ENCODE measurements around the gene RPS18. TPM values are rescaled to one million over a fixed set of nuclear protein-coding genes. Genes with fewer than 3 reads are reported as not detected.

RPS18 gene
- total RNA-seq, 1 donor from 2014 or later, result 2,187 TPM

DNA sequence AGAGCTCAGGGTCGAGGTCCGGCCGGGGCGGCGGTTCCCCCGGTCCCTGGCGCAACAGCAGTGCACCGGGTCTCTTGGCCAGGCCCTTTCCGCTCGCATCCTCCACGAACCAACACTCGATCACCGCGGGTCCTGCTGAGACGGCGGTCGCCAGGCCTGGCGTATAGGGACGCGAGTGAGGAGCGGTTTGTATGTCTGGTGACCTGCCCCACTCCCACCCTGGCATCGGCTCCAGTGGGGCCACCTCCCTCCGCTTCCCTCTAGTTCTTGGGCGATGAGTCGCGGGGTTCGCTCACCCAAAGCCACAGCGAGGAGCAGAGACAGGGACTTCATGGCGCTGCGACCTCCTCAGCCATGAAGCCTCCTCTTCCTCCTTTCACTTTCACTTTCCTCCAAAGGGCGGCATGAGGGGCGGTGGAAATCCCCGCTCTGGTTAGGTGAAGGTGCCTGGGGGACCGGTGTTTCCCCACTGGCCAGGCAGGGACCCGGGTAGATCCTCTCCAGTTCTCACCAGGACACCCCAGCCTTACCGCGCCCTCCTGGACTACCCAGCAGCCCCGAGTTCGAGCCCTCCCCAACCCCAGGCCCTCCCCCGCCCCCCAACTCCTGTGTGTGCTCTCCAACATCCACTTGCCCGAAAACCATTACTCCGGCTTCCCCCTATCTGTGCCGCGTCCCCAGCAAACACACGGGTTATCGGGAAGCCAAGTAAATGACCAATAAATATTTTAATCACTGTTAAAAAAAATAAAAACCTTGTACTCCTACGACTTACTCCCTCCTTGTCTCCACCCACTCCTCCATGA is 42.0 kb downstream of the RPS18 start, which contains the start of gene TAPBP:
TSS of gene TAPBP (minus strand) at position 370 of the 806 bp plus-strand sequence. CDS start at position 333, 37 bp downstream.
- no peak for DNase-seq (ENCODE audit: extremely low read depth, low read depth, low spot score)

- no peak for DNase-seq (ENCODE audit: extremely low read depth, low read depth, low spot score)
Measured at GRCh38 chr6:33314515-33314942, 42.7 kb downstream of the RPS18 start.

DNA sequence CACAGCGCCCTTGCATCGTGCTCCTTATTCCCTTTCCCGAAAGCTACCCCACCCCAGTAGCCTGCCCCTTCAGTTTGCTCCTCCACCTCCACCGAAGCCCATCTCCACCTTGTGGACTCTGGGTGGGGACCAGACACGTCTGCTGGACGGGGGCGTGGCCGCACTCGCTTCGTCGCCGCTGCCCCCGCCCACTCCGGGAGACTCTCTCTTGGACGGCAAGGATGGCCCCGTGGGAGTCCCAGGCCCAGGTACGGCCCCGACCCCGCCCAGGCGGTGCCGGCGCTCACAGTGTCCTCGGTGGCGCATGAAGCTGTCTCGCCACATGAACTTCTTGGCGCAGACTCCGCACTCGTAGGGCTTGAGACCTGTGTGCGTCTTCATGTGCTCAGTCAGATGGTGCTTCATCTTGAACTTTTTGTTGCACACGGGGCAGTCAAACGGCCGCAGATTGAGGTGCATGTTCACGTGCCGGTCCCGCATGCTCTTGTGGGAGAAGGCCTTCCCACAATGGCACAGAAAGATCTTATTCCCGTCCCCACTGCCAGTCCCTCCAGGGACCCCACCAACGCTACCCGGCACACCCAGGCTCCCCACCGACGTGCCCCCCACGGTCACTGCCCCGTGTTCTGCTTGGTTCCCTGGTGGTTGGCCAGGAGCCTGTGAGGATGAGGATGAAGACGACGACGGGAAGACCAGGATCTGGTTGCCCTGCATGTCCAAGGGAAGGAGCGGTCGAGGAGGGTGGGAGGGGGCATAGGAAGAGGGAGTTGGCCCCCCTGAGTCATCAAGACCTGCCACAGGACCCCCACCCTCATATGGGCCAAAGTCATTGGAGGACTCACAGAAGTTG is 43.3 kb downstream of the RPS18 start:
- no peak for DNase-seq (ENCODE audit: extremely low read depth, low read depth, low spot score)

GRCh38 chr6:33315793-33316602 is 44.1 kb downstream of the RPS18 start:
- no peak for DNase-seq (ENCODE audit: extremely low read depth, low read depth, low spot score)

- DNase-seq (ENCODE audit: extremely low read depth, low read depth, low spot score), result no peak
Measured at GRCh38 chr6:33316603-33317418, 44.9 kb downstream of the RPS18 start.

- no peak for DNase-seq (ENCODE audit: extremely low read depth, low read depth, low spot score)
Measured at GRCh38 chr6:33317419-33317668, 45.5 kb downstream of the RPS18 start.

DNA sequence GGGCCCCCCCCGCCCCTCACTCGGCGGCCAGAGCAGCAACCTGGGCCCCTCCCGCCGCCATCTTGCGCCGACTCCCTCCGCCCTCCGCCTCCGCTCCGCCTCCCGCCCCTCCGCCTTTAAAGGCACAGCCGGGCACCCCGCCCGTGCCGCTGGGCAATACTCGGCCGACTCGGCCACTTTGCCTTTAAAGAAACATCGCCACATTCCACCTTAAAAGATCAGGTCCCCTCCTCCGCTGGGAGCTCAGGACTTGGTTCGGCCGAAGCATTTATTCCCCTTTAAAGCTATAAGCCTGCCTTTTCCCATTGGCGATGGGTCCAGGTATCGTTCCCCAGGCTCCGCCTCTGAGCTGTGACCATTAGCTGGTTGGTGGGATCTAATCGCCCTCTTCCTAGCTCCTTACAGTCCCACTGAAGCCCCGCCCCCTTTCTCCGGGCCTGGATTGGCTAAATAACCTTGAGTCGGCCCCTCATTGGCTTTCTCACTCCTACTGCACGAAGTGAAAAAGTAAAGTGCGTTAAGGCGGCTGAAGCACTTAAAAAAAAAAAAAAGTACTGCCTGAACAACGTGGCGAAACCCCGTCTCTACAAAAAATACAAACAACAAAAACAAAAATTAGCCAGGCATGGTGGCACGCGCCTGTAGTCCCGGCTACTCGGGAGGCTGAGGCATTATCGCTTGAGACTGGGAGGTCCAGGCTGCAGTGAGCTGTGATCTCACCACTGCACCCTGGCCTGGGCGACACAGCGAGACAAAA is 46.0 kb downstream of the RPS18 start, which contains the start of gene ZBTB22:
TSS of gene ZBTB22 (minus strand) at position 76 of the 757 bp plus-strand sequence. CDS start 828 bp downstream, outside the sequence.
- DNase-seq (ENCODE audit: extremely low read depth, low read depth, low spot score), result peak; percentile 99

GRCh38 chr6:33318426-33319073 is 46.7 kb downstream of the RPS18 start:
- no peak for DNase-seq (ENCODE audit: extremely low read depth, low read depth, low spot score)

DNA sequence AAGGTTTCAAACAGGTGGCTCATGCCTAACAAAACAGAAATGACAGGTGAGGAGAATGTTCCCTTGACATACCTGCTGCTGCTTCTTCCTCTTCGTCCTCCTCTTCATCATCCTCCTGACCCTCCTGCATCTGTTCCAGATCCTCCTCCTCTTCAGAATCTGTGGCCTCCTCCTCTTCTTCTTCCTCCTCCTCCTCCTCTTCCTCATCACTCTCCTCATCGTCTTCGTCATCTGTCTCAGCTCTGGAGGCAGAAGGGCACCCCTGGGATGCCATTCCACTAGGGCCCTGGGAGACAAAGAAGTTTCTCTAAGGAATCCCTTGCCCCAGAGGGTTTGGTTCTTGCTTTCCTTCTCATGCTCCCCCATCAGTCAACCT is 48.1 kb downstream of the RPS18 start:
- no peak for DNase-seq (ENCODE audit: extremely low read depth, low read depth, low spot score)

GRCh38 chr6:33320315-33321181 is 48.7 kb downstream of the RPS18 start:
- DNase-seq (ENCODE audit: extremely low read depth, low read depth, low spot score), result no peak

GRCh38 chr6:33321227-33321626 is 49.4 kb downstream of the RPS18 start:
- no peak for DNase-seq (ENCODE audit: extremely low read depth, low read depth, low spot score)

DNA sequence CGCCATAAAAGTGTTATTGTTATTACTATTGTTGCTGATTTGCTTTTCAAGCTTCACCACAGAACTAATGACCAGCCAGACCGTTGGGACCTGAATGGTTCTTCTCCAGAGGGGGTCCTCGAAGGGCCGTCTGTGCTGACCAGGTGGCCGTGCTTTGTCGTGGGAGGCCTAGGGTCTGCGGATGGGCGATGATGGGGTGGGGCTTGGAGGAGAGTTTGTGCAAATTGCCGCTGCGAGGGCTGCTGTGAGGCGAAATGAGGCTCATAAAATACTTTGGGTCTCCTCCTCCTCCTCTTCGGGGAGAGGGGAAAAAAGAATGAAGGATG is 51.7 kb downstream of the RPS18 start:
- DNase-seq (ENCODE audit: extremely low read depth, low read depth, low spot score), result no peak

- no peak for DNase-seq (ENCODE audit: extremely low read depth, low read depth, low spot score)
Measured at GRCh38 chr6:33324125-33324524, 52.2 kb downstream of the RPS18 start.

Other genes starting within 250 kb of the RPS18 start
- 7.3 and 12.8 TPM in 2 replicates for gene HLA-DPA1, start 198.4 kb upstream of the RPS18 start, total RNA-seq
- gene HLA-DPB1, start 196.1 kb upstream of the RPS18 start, total RNA-seq, result 2.4 and 8.0 TPM in 2 replicates
- gene COL11A2, start 79.6 kb upstream of the RPS18 start, total RNA-seq, result under 0.01 and 0.53 TPM in 2 replicates
- 24.6 and 25.2 TPM in 2 replicates for gene RXRB, start 71.4 kb upstream of the RPS18 start, total RNA-seq
- gene SLC39A7, start 71.2 kb upstream of the RPS18 start, total RNA-seq, result 124 and 143 TPM in 2 replicates
- gene HSD17B8, start 67.4 kb upstream of the RPS18 start, total RNA-seq, result 4.0 and 8.0 TPM in 2 replicates
- gene RING1, start 63.6 kb upstream of the RPS18 start, total RNA-seq, result 9.6 and 15.2 TPM in 2 replicates
- gene VPS52, start 199 bp upstream of the RPS18 start, total RNA-seq, result 29.6 and 34.5 TPM in 2 replicates
- gene B3GALT4, start 5.0 kb downstream of the RPS18 start, total RNA-seq, result 4.5 and 6.8 TPM in 2 replicates
- gene WDR46, start 17.2 kb downstream of the RPS18 start, total RNA-seq, result 63.4 and 91.0 TPM in 2 replicates
- gene PFDN6, start 17.5 kb downstream of the RPS18 start, total RNA-seq, result 34.1 and 40.8 TPM in 2 replicates
- 51.6 and 65.5 TPM in 2 replicates for gene RGL2, start 26.9 kb downstream of the RPS18 start, total RNA-seq
- gene TAPBP, start 42.0 kb downstream of the RPS18 start, total RNA-seq, result 244 and 415 TPM in 2 replicates
- 11.0 and 12.4 TPM in 2 replicates for gene ZBTB22, start 45.7 kb downstream of the RPS18 start, total RNA-seq
- gene DAXX, start 50.9 kb downstream of the RPS18 start, total RNA-seq, result 47.0 and 58.9 TPM in 2 replicates
- 3.9 and 21.9 TPM in 2 replicates for gene KIFC1, start 119.7 kb downstream of the RPS18 start, total RNA-seq
- 21.5 and 34.8 TPM in 2 replicates for gene PHF1, start 138.9 kb downstream of the RPS18 start, total RNA-seq
- 140 and 146 TPM in 2 replicates for gene CUTA, start 146.0 kb downstream of the RPS18 start, total RNA-seq
- gene SYNGAP1, start 148.0 kb downstream of the RPS18 start, total RNA-seq, result 3.1 and 6.1 TPM in 2 replicates
- gene ZBTB9, start 182.5 kb downstream of the RPS18 start, total RNA-seq, result 3.7 and 7.2 TPM in 2 replicates